ENCODE measurements around the gene INPP1.

GRCh38 chr2:190319555-190320498 lies 23.6 kb upstream of the INPP1 start, which contains the start of gene HIBCH:
- TF ChIP-seq CTCF (IDR thresholded peaks at IDR 0.05): peak; percentile 41 to 74 (median 59)
- TF ChIP-seq POLR2A (IDR thresholded peaks at IDR 0.05): peak in 3 of 4 donors; percentile 29 to 81 (median 50)

Measured in upper lobe of left lung (tissue), 4 donors.